SK-N-MC (cell line): ENCODE measurements around the gene TRMT5.

Experiments used
- EZH2 ChIP-seq: fragments of 200-600 bp; sonication (generic); IDR thresholded peaks from one replicate; pipeline ENCODE4 v1.6.1; 2017; ENCODE audit warnings: antibody characterized with exemption
- POLR2AphosphoS5 ChIP-seq: IDR thresholded peaks from 2 replicates; pipeline ENCODE4 v1.6.1; 2012; ENCODE audit warnings: mild to moderate bottlenecking, low read depth, low read length, borderline replicate concordance

DNA sequence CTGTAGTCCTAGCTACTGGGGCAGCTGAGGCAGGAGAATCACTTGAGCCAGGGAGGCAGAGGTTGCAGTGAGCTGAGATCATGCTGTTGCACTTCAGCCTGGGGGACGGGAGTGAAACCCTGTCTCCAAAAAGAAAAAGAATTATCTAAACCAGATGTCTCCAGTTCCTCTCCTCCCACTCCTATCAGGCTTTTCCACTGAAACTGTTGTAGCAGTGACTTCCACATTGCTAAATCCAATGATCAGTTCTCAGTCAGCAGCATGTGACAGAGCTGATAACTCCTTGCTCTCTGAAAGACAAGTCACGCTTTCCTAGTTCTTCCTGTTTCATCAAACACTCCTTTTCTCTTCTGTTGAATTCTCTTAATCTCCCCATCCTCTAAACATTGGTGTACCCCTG, 8.7 kb upstream of the TRMT5 start:
- no peak for TF ChIP-seq EZH2
- no peak for TF ChIP-seq POLR2AphosphoS5
